HepG2 (cell line): ENCODE data around the gene SULT1E1. TPM values are rescaled to one million over a fixed set of nuclear protein-coding genes. Genes with fewer than 3 reads are reported as not detected.

Source experiments
- ARID5B ChIP-seq: IDR thresholded peaks from 2 replicates; pipeline ENCODE4 v1.4.0; 2020; ENCODE audit warnings: mild to moderate bottlenecking, missing genetic modification reagents
- CCDC6 ChIP-seq: sonication (generic); formaldehyde crosslinking; IDR thresholded peaks from 2 replicates; pipeline ENCODE4 v1.8.1; 2022; ENCODE audit warnings: mild to moderate bottlenecking, missing genetic modification reagents, moderate library complexity
- MTF1 ChIP-seq: sonication (generic); formaldehyde crosslinking; IDR thresholded peaks from 2 replicates; pipeline ENCODE4 v1.5.0; 2020; ENCODE audit warnings: missing genetic modification reagents
- PRDM4 ChIP-seq: sonication (generic); formaldehyde crosslinking; IDR thresholded peaks from 2 replicates; pipeline ENCODE4 v1.9.0; 2021; ENCODE audit warnings: missing genetic modification reagents, borderline replicate concordance
- SMAD9 ChIP-seq: sonication (generic); formaldehyde crosslinking; IDR thresholded peaks from 2 replicates; pipeline ENCODE4 v1.5.1; 2020; ENCODE audit warnings: mild to moderate bottlenecking, missing genetic modification reagents
- ZFP36L1 ChIP-seq: sonication (generic); formaldehyde crosslinking; IDR thresholded peaks from 2 replicates; pipeline ENCODE4 v1.8.0; 2022; ENCODE audit warnings: mild to moderate bottlenecking, missing genetic modification reagents, moderate library complexity
- ZNF687 ChIP-seq: sonication (generic); formaldehyde crosslinking; IDR thresholded peaks from 2 replicates; pipeline ENCODE4 v1.5.1; 2020; ENCODE audit warnings: mild to moderate bottlenecking, missing genetic modification reagents, moderate library complexity
- ZNF788 ChIP-seq: sonication (generic); formaldehyde crosslinking; IDR thresholded peaks from 2 replicates; pipeline ENCODE4 v1.5.0; 2020; ENCODE audit warnings: mild to moderate bottlenecking, missing genetic modification reagents, borderline replicate concordance
- polyA plus RNA-seq, 8 experiments: library from polyadenylated mRNA; depleted of rRNA in 3 of 8; stranded (reverse) in 7 of 8; unstranded in 1 of 8; fragments of >200 nt; fragmentation: Illumina TruSeq in 4 of 8; extraction: Trizol in 4 of 8; gene quantifications; 2 replicates each; pipeline versions ENCODE4 v1.2.1 to v1.2.3, GENCODE V29; 2011 to 2016; ENCODE audit warnings: low read depth in 4 of 8, missing spikeins in 1 of 8, mixed read lengths in 1 of 8; ENCODE audit not compliant: insufficient read depth in 1 of 8
- total RNA-seq, 5 experiments: library from RNA; depleted of rRNA; stranded (reverse); fragments of >200 nt; fragmentation: Illumina TruSeq; extraction: Trizol; gene quantifications; 2 replicates each; pipeline ENCODE4 v1.2.3, GENCODE V29; 2016; ENCODE audit warnings: low read depth in 1 of 5
- TF ChIP-seq, protein P1 (sequence below): sonication (generic); formaldehyde crosslinking; IDR thresholded peaks from 2 replicates; pipeline ENCODE4 v1.5.0; 2020; ENCODE audit warnings: mild to moderate bottlenecking, missing genetic modification reagents
- TF ChIP-seq, protein P2 (sequence below), 2 experiments: sonication (generic) in 1 of 2; formaldehyde crosslinking in 1 of 2; IDR thresholded peaks; 2 replicates each; pipeline versions ENCODE4 v1.5.1 to v1.6.1; 2011 to 2020; ENCODE audit warnings: borderline replicate concordance in 1 of 2, low read depth in 1 of 2, low read length in 1 of 2, mild to moderate bottlenecking in 1 of 2, missing genetic modification reagents in 1 of 2, moderate library complexity in 1 of 2

Gene SULT1E1
- total and polyA plus RNA-seq, 2 of the 13 experiments (the other 11 are each of a cell fraction or from before 2014, with no cell fraction given): 1.7 to 3.9 TPM

DNA sequence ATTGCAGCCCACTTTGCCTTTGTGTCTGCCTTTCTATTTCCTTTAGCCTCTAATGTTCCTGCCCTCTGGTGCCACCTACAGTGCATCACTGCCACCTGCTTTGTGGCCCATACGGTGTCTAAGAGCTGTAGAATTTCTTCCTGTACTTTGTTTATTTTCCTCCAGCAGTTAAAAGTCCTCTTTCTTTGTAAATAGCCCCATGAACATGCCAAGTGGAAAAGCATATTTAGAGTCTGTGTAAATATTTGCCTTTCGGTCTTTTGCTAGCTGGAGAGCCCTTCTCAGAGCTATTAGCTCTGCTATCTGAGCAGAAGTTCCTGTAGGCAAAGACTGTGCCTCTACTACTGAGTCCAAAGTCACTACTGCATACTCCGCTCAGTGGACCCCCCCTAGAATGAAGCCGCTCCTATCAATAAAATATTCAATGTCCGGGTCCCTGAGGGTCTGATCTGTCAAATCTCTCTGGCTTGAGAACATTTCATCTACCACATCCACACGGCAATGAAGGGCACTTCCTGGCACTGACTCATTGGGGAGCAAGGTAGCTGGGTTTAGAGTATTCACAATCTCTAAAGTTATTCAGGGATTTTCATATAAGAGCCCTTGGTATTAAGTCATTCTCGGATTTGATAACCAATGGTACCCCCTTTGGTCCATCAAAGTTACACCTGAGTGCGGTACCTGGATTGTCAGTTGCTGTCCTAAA lies 36.3 kb downstream of the SULT1E1 start (continued):
- TF ChIP-seq ARID5B (CRISPR knock-in tag) (peak; percentile 97), MTF1 (CRISPR knock-in tag) (no peak), ZNF788 (CRISPR knock-in tag) (peak; percentile 60; the same call in 1 of the 2 replicates), PRDM4 (CRISPR knock-in tag) (no peak), SMAD9 (CRISPR knock-in tag) (no peak), ZNF687 (CRISPR knock-in tag) (no peak), ZFP36L1 (CRISPR knock-in tag) (peak; percentile 70; the same call in 1 of the 2 replicates), CCDC6 (CRISPR knock-in tag) (peak; percentile 83; the same call in 1 of the 2 replicates)
- TF ChIP-seq, protein P1, sequence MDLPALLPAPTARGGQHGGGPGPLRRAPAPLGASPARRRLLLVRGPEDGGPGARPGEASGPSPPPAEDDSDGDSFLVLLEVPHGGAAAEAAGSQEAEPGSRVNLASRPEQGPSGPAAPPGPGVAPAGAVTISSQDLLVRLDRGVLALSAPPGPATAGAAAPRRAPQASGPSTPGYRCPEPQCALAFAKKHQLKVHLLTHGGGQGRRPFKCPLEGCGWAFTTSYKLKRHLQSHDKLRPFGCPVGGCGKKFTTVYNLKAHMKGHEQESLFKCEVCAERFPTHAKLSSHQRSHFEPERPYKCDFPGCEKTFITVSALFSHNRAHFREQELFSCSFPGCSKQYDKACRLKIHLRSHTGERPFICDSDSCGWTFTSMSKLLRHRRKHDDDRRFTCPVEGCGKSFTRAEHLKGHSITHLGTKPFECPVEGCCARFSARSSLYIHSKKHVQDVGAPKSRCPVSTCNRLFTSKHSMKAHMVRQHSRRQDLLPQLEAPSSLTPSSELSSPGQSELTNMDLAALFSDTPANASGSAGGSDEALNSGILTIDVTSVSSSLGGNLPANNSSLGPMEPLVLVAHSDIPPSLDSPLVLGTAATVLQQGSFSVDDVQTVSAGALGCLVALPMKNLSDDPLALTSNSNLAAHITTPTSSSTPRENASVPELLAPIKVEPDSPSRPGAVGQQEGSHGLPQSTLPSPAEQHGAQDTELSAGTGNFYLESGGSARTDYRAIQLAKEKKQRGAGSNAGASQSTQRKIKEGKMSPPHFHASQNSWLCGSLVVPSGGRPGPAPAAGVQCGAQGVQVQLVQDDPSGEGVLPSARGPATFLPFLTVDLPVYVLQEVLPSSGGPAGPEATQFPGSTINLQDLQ (CRISPR knock-in tag): no peak
- TF ChIP-seq, protein P2, sequence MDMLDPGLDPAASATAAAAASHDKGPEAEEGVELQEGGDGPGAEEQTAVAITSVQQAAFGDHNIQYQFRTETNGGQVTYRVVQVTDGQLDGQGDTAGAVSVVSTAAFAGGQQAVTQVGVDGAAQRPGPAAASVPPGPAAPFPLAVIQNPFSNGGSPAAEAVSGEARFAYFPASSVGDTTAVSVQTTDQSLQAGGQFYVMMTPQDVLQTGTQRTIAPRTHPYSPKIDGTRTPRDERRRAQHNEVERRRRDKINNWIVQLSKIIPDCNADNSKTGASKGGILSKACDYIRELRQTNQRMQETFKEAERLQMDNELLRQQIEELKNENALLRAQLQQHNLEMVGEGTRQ (IDR thresholded peaks at IDR 0.05; ENCODE audit: low read depth, low read length): no peak
- TF ChIP-seq, protein P2 (CRISPR knock-in tag; IDR thresholded peaks at IDR 0.05; ENCODE audit: borderline replicate concordance): no peak
